Measurements from ENCODE around the gene GATC.

Gene GATC

GRCh38 chr12:120416490-120417216 lies 29.6 kb upstream of the GATC start:
- Histone ChIP-seq H3K9me3 (replicated peaks in 1 of 2; ENCODE audit: control insufficient read depth in 2 of 2, insufficient read depth in 1 of 2, low read depth in 1 of 2, low read length in 2 of 2) (no peaks in the 10 kb centered on the region), H3K79me1 (ENCODE audit: low read depth, low read length) (no peaks in the 10 kb centered on the region), H2BK15ac (ENCODE audit: low read length) (no peak overlapping the region), H4K91ac (ENCODE audit: low read depth, low read length, poor library complexity) (no peak overlapping the region), H3K9ac (ENCODE audit: low read depth, low read length, poor library complexity) (no peak overlapping the region), H2BK120ac (ENCODE audit: low read depth, low read length) (no peak overlapping the region), H2AK5ac (ENCODE audit: low read depth, low read length) (no peak overlapping the region), H3K4me3 (ENCODE audit: low read length in 2 of 2) (no peak overlapping the region), H3K4me2 (ENCODE audit: insufficient read depth, low read length, poor library complexity, severe bottlenecking) (no peak overlapping the region), H3K4ac (ENCODE audit: low read length) (no peak overlapping the region), H2BK12ac (ENCODE audit: low read length) (no peak overlapping the region), H2BK5ac (ENCODE audit: low read length) (no peak overlapping the region), H3K27ac (replicated peaks; ENCODE audit: low read length) (no peak overlapping the region), H3K4me1 (ENCODE audit: control insufficient read depth in 2 of 2, insufficient read depth in 1 of 2, low read depth in 1 of 2, low read length in 2 of 2) (peaks cover 9 to 10% of the 10 kb centered on the region in 2 donors), H3K23ac (ENCODE audit: low read depth, low read length, poor library complexity) (no peak overlapping the region), H4K8ac (ENCODE audit: low read depth, low read length) (no peak overlapping the region), H3K27me3 (ENCODE audit: control insufficient read depth in 3 of 3, insufficient read depth in 3 of 3, low read depth in 1 of 3, low read length in 3 of 3) (no peaks in the 10 kb centered on the region), H3K14ac (ENCODE audit: low read length) (no peak overlapping the region), H3K18ac (ENCODE audit: low read length) (no peak overlapping the region), H2AFZ (ENCODE audit: low read length) (no peak overlapping the region), H3K36me3 (replicated peaks in 1 of 2; ENCODE audit: control insufficient read depth in 2 of 2, insufficient read depth in 2 of 2, low read length in 2 of 2) (no peaks in the 10 kb centered on the region)
- no CpG with 5 or more reads among the region's 7 CpGs for WGBS, 2 donors (ENCODE audit: extremely low coverage in 2 of 2, insufficient read length in 2 of 2, insufficient replicate concordance in 1 of 2)
- DNase-seq (ENCODE audit: low spot score), result no peak

- Histone ChIP-seq H3K27ac (replicated peaks; ENCODE audit: low read length) (no peak overlapping the region), H3K36me3 (replicated peaks in 1 of 2; ENCODE audit: control insufficient read depth in 2 of 2, insufficient read depth in 2 of 2, low read length in 2 of 2) (no peaks in the 10 kb centered on the region), H3K23ac (ENCODE audit: low read depth, low read length, poor library complexity) (no peak overlapping the region), H2AFZ (ENCODE audit: low read length) (no peak overlapping the region), H3K18ac (ENCODE audit: low read length) (no peak overlapping the region), H2BK120ac (ENCODE audit: low read depth, low read length) (no peak overlapping the region), H2BK15ac (ENCODE audit: low read length) (no peak overlapping the region), H3K27me3 (ENCODE audit: control insufficient read depth in 3 of 3, insufficient read depth in 3 of 3, low read depth in 1 of 3, low read length in 3 of 3) (no peaks in the 10 kb centered on the region), H3K4me1 (ENCODE audit: control insufficient read depth in 2 of 2, insufficient read depth in 1 of 2, low read depth in 1 of 2, low read length in 2 of 2) (peaks cover 10 to 11% of the 10 kb centered on the region in 2 donors), H3K4me2 (ENCODE audit: insufficient read depth, low read length, poor library complexity, severe bottlenecking) (no peak overlapping the region), H3K4ac (ENCODE audit: low read length) (no peak overlapping the region), H3K14ac (ENCODE audit: low read length) (no peak overlapping the region), H3K9ac (ENCODE audit: low read depth, low read length, poor library complexity) (no peak overlapping the region), H2BK12ac (ENCODE audit: low read length) (no peak overlapping the region), H3K4me3 (ENCODE audit: low read length in 2 of 2) (no peak overlapping the region), H2BK5ac (ENCODE audit: low read length) (no peak overlapping the region), H4K91ac (ENCODE audit: low read depth, low read length, poor library complexity) (no peak overlapping the region), H4K8ac (ENCODE audit: low read depth, low read length) (no peak overlapping the region), H3K79me1 (ENCODE audit: low read depth, low read length) (no peaks in the 10 kb centered on the region), H2AK5ac (ENCODE audit: low read depth, low read length) (no peak overlapping the region), H3K9me3 (replicated peaks in 1 of 2; ENCODE audit: control insufficient read depth in 2 of 2, insufficient read depth in 1 of 2, low read depth in 1 of 2, low read length in 2 of 2) (no peaks in the 10 kb centered on the region)
- no peak for DNase-seq (ENCODE audit: low spot score)
- no CpG with 5 or more reads among the region's 4 CpGs for WGBS, 2 donors (ENCODE audit: extremely low coverage in 2 of 2, insufficient read length in 2 of 2, insufficient replicate concordance in 1 of 2)
These were observed 28.2 kb upstream of the GATC start for GRCh38 chr12:120417917-120418580.

- Histone ChIP-seq H3K9me3 (replicated peaks in 1 of 2; ENCODE audit: control insufficient read depth in 2 of 2, insufficient read depth in 1 of 2, low read depth in 1 of 2, low read length in 2 of 2) (no peaks in the 10 kb centered on the region), H3K79me1 (ENCODE audit: low read depth, low read length) (no peaks in the 10 kb centered on the region), H2BK12ac (ENCODE audit: low read length) (no peak overlapping the region), H2BK120ac (ENCODE audit: low read depth, low read length) (no peak overlapping the region), H3K27me3 (ENCODE audit: control insufficient read depth in 3 of 3, insufficient read depth in 3 of 3, low read depth in 1 of 3, low read length in 3 of 3) (no peaks in the 10 kb centered on the region), H3K4me2 (ENCODE audit: insufficient read depth, low read length, poor library complexity, severe bottlenecking) (no peak overlapping the region), H3K4me1 (ENCODE audit: control insufficient read depth in 2 of 2, insufficient read depth in 1 of 2, low read depth in 1 of 2, low read length in 2 of 2) (peaks cover 2 to 3% of the 10 kb centered on the region in 2 donors), H3K4me3 (ENCODE audit: low read length in 2 of 2) (no peak overlapping the region), H2AK5ac (ENCODE audit: low read depth, low read length) (no peak overlapping the region), H3K4ac (ENCODE audit: low read length) (no peak overlapping the region), H3K27ac (replicated peaks; ENCODE audit: low read length) (no peak overlapping the region), H4K8ac (ENCODE audit: low read depth, low read length) (no peak overlapping the region), H3K9ac (ENCODE audit: low read depth, low read length, poor library complexity) (no peak overlapping the region), H2AFZ (ENCODE audit: low read length) (no peak overlapping the region), H2BK5ac (ENCODE audit: low read length) (no peak overlapping the region), H3K36me3 (replicated peaks in 1 of 2; ENCODE audit: control insufficient read depth in 2 of 2, insufficient read depth in 2 of 2, low read length in 2 of 2) (no peaks in the 10 kb centered on the region), H2BK15ac (ENCODE audit: low read length) (no peak overlapping the region), H3K14ac (ENCODE audit: low read length) (no peak overlapping the region), H3K23ac (ENCODE audit: low read depth, low read length, poor library complexity) (no peak overlapping the region), H4K91ac (ENCODE audit: low read depth, low read length, poor library complexity) (no peak overlapping the region), H3K18ac (ENCODE audit: low read length) (no peak overlapping the region)
- WGBS, 2 donors (ENCODE audit: extremely low coverage in 2 of 2, insufficient read length in 2 of 2, insufficient replicate concordance in 1 of 2), result no CpG with 5 or more reads among the region's 4 CpGs
- DNase-seq (ENCODE audit: low spot score), result no peak
These were observed 24.5 kb upstream of the GATC start for GRCh38 chr12:120421701-120422100.

- H3K36me3 ChIP-seq (replicated peaks in 1 of 2; ENCODE audit: control insufficient read depth in 2 of 2, insufficient read depth in 2 of 2, low read length in 2 of 2), result no peaks in the 10 kb centered on the region
- no peak overlapping the region for H4K8ac ChIP-seq (ENCODE audit: low read depth, low read length)
- no peaks in the 10 kb centered on the region for H3K79me1 ChIP-seq (ENCODE audit: low read depth, low read length)
- H3K18ac ChIP-seq (ENCODE audit: low read length), result no peak overlapping the region
- no peak overlapping the region for H2AK5ac ChIP-seq (ENCODE audit: low read depth, low read length)
- no peak for DNase-seq (ENCODE audit: low spot score)
- no peak overlapping the region for H2BK120ac ChIP-seq (ENCODE audit: low read depth, low read length)
- no peak overlapping the region for H3K27ac ChIP-seq (replicated peaks; ENCODE audit: low read length)
- H4K91ac ChIP-seq (ENCODE audit: low read depth, low read length, poor library complexity), result no peak overlapping the region
- no peak overlapping the region for H2BK12ac ChIP-seq (ENCODE audit: low read length)
- H3K23ac ChIP-seq (ENCODE audit: low read depth, low read length, poor library complexity), result no peak overlapping the region
- no peak overlapping the region for H2BK15ac ChIP-seq (ENCODE audit: low read length)
- no peak overlapping the region for H2AFZ ChIP-seq (ENCODE audit: low read length)
- H3K14ac ChIP-seq (ENCODE audit: low read length), result no peak overlapping the region
- no peak overlapping the region for H3K9ac ChIP-seq (ENCODE audit: low read depth, low read length, poor library complexity)
- H3K4me2 ChIP-seq (ENCODE audit: insufficient read depth, low read length, poor library complexity, severe bottlenecking), result no peak overlapping the region
- H3K4ac ChIP-seq (ENCODE audit: low read length), result no peak overlapping the region
- no peaks in the 10 kb centered on the region for H3K9me3 ChIP-seq (replicated peaks in 1 of 2; ENCODE audit: control insufficient read depth in 2 of 2, insufficient read depth in 1 of 2, low read depth in 1 of 2, low read length in 2 of 2)
- no peaks in the 10 kb centered on the region for H3K27me3 ChIP-seq (ENCODE audit: control insufficient read depth in 3 of 3, insufficient read depth in 3 of 3, low read depth in 1 of 3, low read length in 3 of 3)
- no peak overlapping the region for H2BK5ac ChIP-seq (ENCODE audit: low read length)
- WGBS, 2 donors (ENCODE audit: extremely low coverage in 2 of 2, insufficient read length in 2 of 2, insufficient replicate concordance in 1 of 2), result no CpG with 5 or more reads among the region's 7 CpGs
- H3K4me3 ChIP-seq (ENCODE audit: low read length in 2 of 2), result no peak overlapping the region
- H3K4me1 ChIP-seq (ENCODE audit: control insufficient read depth in 2 of 2, insufficient read depth in 1 of 2, low read depth in 1 of 2, low read length in 2 of 2), result peaks cover 2 to 3% of the 10 kb centered on the region in 2 donors
These were observed 23.3 kb upstream of the GATC start for GRCh38 chr12:120422892-120423456.
